HEK293 (cell line): ENCODE results near the gene DCST2.
A peak's percentile ranks its signal among the peaks of the same experiment; 100 is the strongest.

Experiments
- CTCF ChIA-PET: fragments of 350-600 bp; formaldehyde crosslinking; extraction: SDS; loops from one replicate; lab custom pipeline; 2021; ENCODE audit warnings: antibody characterized with exemption; lab: Yijun Ruan, JAX
- POLR2A ChIA-PET: fragments of 300-600 bp; formaldehyde crosslinking; extraction: SDS; loops from one replicate; lab custom pipeline; 2020; ENCODE audit warnings: antibody characterized with exemption, inconsistent platforms; lab: Yijun Ruan, JAX
- H3K27ac ChIP-seq: fragments of 200-500 bp; sonication (Bioruptor generic); 2 replicates; pipeline ENCODE4 v1.5.1; 2014; ENCODE audit warnings: low read depth, low read length, control low read depth, inconsistent platforms; ENCODE audit errors: extremely low read depth
- H3K36me3 ChIP-seq, 2 experiments: fragments of 200-500 bp in 1 of 2; sonication (Bioruptor generic) in 1 of 2; 1 replicate in 1 of 2; 2 replicates in 1 of 2; pipeline ENCODE4 v1.5.1; 2014 to 2017; ENCODE audit warnings: inconsistent platforms in 2 of 2, low read length in 2 of 2; ENCODE audit not compliant: control insufficient read depth in 2 of 2, insufficient read depth in 1 of 2
- H3K4me1 ChIP-seq: fragments of 200-500 bp; sonication (Bioruptor generic); 2 replicates; pipeline ENCODE4 v1.5.1; 2014; ENCODE audit warnings: mild to moderate bottlenecking, low read length, inconsistent platforms; ENCODE audit not compliant: control insufficient read depth, insufficient read depth
- H3K4me3 ChIP-seq: 2 replicates; pipeline ENCODE4 v1.5.1; 2011; ENCODE audit warnings: low read depth, mild to moderate bottlenecking, control low read depth, low read length, moderate library complexity
- H3K9me3 ChIP-seq: fragments of 200-500 bp; sonication (Bioruptor generic); 2 replicates; pipeline ENCODE4 v1.5.1; 2014; ENCODE audit warnings: low read depth, low read length, inconsistent platforms; ENCODE audit not compliant: control insufficient read depth, insufficient read depth
- BCL6B ChIP-seq: fragments of 450-650 bp; formaldehyde crosslinking; IDR thresholded peaks from 2 replicates; pipeline ENCODE4 v1.5.1; 2017; ENCODE audit warnings: missing biosample characterization, missing genetic modification characterization
- GLI2 ChIP-seq: fragments of 450-650 bp; formaldehyde crosslinking; IDR thresholded peaks from 2 replicates; pipeline ENCODE4; 2017; ENCODE audit warnings: missing biosample characterization, missing genetic modification characterization, low read depth, borderline replicate concordance
- GLI4 ChIP-seq: fragments of 450-650 bp; formaldehyde crosslinking; IDR thresholded peaks from 2 replicates; pipeline ENCODE4 v1.5.1; 2016; ENCODE audit warnings: missing biosample characterization, missing genetic modification characterization
- GLIS2 ChIP-seq: fragments of 450-650 bp; formaldehyde crosslinking; IDR thresholded peaks from 2 replicates; pipeline ENCODE4 v1.5.1; 2016; ENCODE audit warnings: missing biosample characterization, missing genetic modification characterization
- HOXD13 ChIP-seq: sonication (generic); formaldehyde crosslinking; IDR thresholded peaks from 2 replicates; pipeline ENCODE4 v1.8.0; 2022; ENCODE audit warnings: missing genetic modification reagents, borderline replicate concordance
- KLF10 ChIP-seq: fragments of 450-650 bp; IDR thresholded peaks from 2 replicates; pipeline ENCODE4 v1.5.1; 2018; ENCODE audit warnings: missing biosample characterization, mild to moderate bottlenecking, missing genetic modification characterization
- KLF16 ChIP-seq: fragments of 450-650 bp; formaldehyde crosslinking; IDR thresholded peaks from 2 replicates; pipeline ENCODE4 v1.5.1; 2017; ENCODE audit warnings: missing biosample characterization, missing genetic modification characterization
- KLF17 ChIP-seq: fragments of 450-650 bp; formaldehyde crosslinking; IDR thresholded peaks from 2 replicates; pipeline ENCODE4 v1.5.1; 2016; ENCODE audit warnings: missing biosample characterization, missing genetic modification characterization
- KLF7 ChIP-seq: fragments of 450-650 bp; formaldehyde crosslinking; IDR thresholded peaks from 2 replicates; pipeline ENCODE4 v1.5.1; 2016; ENCODE audit warnings: missing biosample characterization, missing genetic modification characterization, borderline replicate concordance
- KLF8 ChIP-seq: fragments of 450-650 bp; formaldehyde crosslinking; IDR thresholded peaks from 2 replicates; pipeline ENCODE4 v1.5.1; 2016; ENCODE audit warnings: missing biosample characterization, missing genetic modification characterization
- SALL2 ChIP-seq: fragments of 450-650 bp; formaldehyde crosslinking; IDR thresholded peaks from 2 replicates; pipeline ENCODE4 v1.5.0; 2017; ENCODE audit warnings: missing biosample characterization, mild to moderate bottlenecking, missing genetic modification characterization, borderline replicate concordance
- SP2 ChIP-seq: fragments of 450-650 bp; formaldehyde crosslinking; IDR thresholded peaks from 2 replicates; pipeline ENCODE4 v1.5.1; 2016; ENCODE audit warnings: missing biosample characterization, missing genetic modification characterization
- TCF7L2 ChIP-seq: IDR thresholded peaks from 2 replicates; pipeline ENCODE4 v1.6.1; 2011; ENCODE audit warnings: low read depth, mild to moderate bottlenecking, inconsistent platforms, low read length, moderate library complexity, borderline replicate concordance
- ZBTB20 ChIP-seq: fragments of 450-650 bp; formaldehyde crosslinking; IDR thresholded peaks from 2 replicates; pipeline ENCODE4 v1.5.1; 2016; ENCODE audit warnings: missing biosample characterization, missing genetic modification characterization
- ZFHX2 ChIP-seq: fragments of 450-650 bp; formaldehyde crosslinking; conservative IDR thresholded peaks from 2 replicates; pipeline ENCODE4 v1.5.1; 2016; ENCODE audit warnings: missing biosample characterization, missing genetic modification characterization
- ZFP69B ChIP-seq: fragments of 450-650 bp; formaldehyde crosslinking; IDR thresholded peaks from 2 replicates; pipeline ENCODE4 v1.5.1; 2016; ENCODE audit warnings: missing biosample characterization, missing genetic modification characterization
- ZIC2 ChIP-seq: fragments of 450-650 bp; formaldehyde crosslinking; IDR thresholded peaks from 2 replicates; pipeline ENCODE4 v1.5.1; 2016; ENCODE audit warnings: missing biosample characterization, missing genetic modification characterization
- ZNF133 ChIP-seq: fragments of 450-650 bp; formaldehyde crosslinking; IDR thresholded peaks from 2 replicates; pipeline ENCODE4 v1.5.1; 2016; ENCODE audit warnings: missing biosample characterization, missing genetic modification characterization
- ZNF174 ChIP-seq: fragments of 450-650 bp; formaldehyde crosslinking; IDR thresholded peaks from 2 replicates; pipeline ENCODE4 v1.5.0; 2017; ENCODE audit warnings: missing biosample characterization, mild to moderate bottlenecking, missing genetic modification characterization
- ZNF202 ChIP-seq: fragments of 450-650 bp; formaldehyde crosslinking; IDR thresholded peaks from 2 replicates; pipeline ENCODE4 v1.5.1; 2016; ENCODE audit warnings: missing biosample characterization, missing genetic modification characterization, borderline replicate concordance
- ZNF280C ChIP-seq: fragments of 450-650 bp; formaldehyde crosslinking; IDR thresholded peaks from 2 replicates; pipeline ENCODE4 v1.5.1; 2016; ENCODE audit warnings: missing biosample characterization, missing genetic modification characterization
- ZNF354C ChIP-seq: fragments of 450-650 bp; formaldehyde crosslinking; IDR thresholded peaks from 2 replicates; pipeline ENCODE4 v1.5.1; 2016; ENCODE audit warnings: missing biosample characterization, missing genetic modification characterization, low read depth, borderline replicate concordance
- ZNF561 ChIP-seq: fragments of 450-650 bp; IDR thresholded peaks from 2 replicates; pipeline ENCODE4 v1.5.1; 2018; ENCODE audit warnings: missing biosample characterization, missing genetic modification characterization, borderline replicate concordance
- ZNF629 ChIP-seq: fragments of 450-650 bp; formaldehyde crosslinking; IDR thresholded peaks from 2 replicates; pipeline ENCODE4 v1.5.1; 2017; ENCODE audit warnings: missing biosample characterization, missing genetic modification characterization
- ZNF664 ChIP-seq: fragments of 450-650 bp; formaldehyde crosslinking; IDR thresholded peaks from 2 replicates; pipeline ENCODE4 v1.5.1; 2016; ENCODE audit warnings: missing biosample characterization, missing genetic modification characterization
- ZNF692 ChIP-seq: fragments of 450-650 bp; formaldehyde crosslinking; IDR thresholded peaks from 2 replicates; pipeline ENCODE4 v1.5.1; 2016; ENCODE audit warnings: missing biosample characterization, missing genetic modification characterization
- ZNF776 ChIP-seq: fragments of 450-650 bp; formaldehyde crosslinking; IDR thresholded peaks from 2 replicates; pipeline ENCODE4 v1.5.0; 2017; ENCODE audit warnings: missing biosample characterization, missing genetic modification characterization, borderline replicate concordance
- ZNF785 ChIP-seq: fragments of 450-650 bp; formaldehyde crosslinking; IDR thresholded peaks from 2 replicates; pipeline ENCODE4 v1.5.1; 2016; ENCODE audit warnings: missing biosample characterization, missing genetic modification characterization
- ZXDB ChIP-seq: fragments of 450-650 bp; formaldehyde crosslinking; IDR thresholded peaks from 2 replicates; pipeline ENCODE4 v1.5.1; 2016; ENCODE audit warnings: missing biosample characterization, missing genetic modification characterization

The DCST2 gene

GRCh38 chr1:155069551-155070157, 36.1 kb upstream of the DCST2 start:
- H3K4me1 ChIP-seq: peaks cover 3% of the 10 kb centered on the region
- no peak overlapping the region for H3K4me3 ChIP-seq
- ChIA-PET POLR2A (no interaction called here), CTCF (interaction anchor here (0.6 to 8.0 kb wide), 6 partner anchors 8 to 98 kb away, joined by 3 to 66 read pairs (median 6); partner anchors contain the start of gene EFNA3)
- H3K9me3 ChIP-seq: no peaks in the 10 kb centered on the region
- H3K27ac ChIP-seq: no peak overlapping the region
- H3K36me3 ChIP-seq: peaks cover 0 to 5% of the 10 kb centered on the region in 2 experiments; a peak in 1 of 3 replicates
- peak; percentile 55 for TF ChIP-seq GLIS2
- TF ChIP-seq GLI4: no peak
- peak; percentile 93 for TF ChIP-seq TCF7L2
- TF ChIP-seq ZNF785 (tag by site-specific recombination): no peak
- TF ChIP-seq GLI2 (tag by site-specific recombination): no peak
- TF ChIP-seq ZFP69B (tag by site-specific recombination): 0 out of 2 replicates have a peak, but pooled peaks have one; percentile 29
- no peak for TF ChIP-seq SALL2 (tag by site-specific recombination)
- TF ChIP-seq KLF8 (tag by site-specific recombination): no peak
- TF ChIP-seq KLF16: peak; percentile 82; the same call in 1 of the 2 replicates
- no peak for TF ChIP-seq BCL6B
- 0 out of 2 replicates have a peak, but pooled peaks have one; percentile 28 for TF ChIP-seq ZNF692
- TF ChIP-seq ZFHX2 (tag by site-specific recombination): peak; percentile 85
- TF ChIP-seq ZNF629 (tag by site-specific recombination): no peak
- no peak for TF ChIP-seq ZNF174 (tag by site-specific recombination)
- peak; percentile 50 for TF ChIP-seq SP2
- TF ChIP-seq ZNF354C (tag by site-specific recombination): no peak
- TF ChIP-seq ZNF776 (tag by site-specific recombination): no peak
- no peak; the same call in 1 of the 2 replicates for TF ChIP-seq KLF7 (tag by site-specific recombination)
- TF ChIP-seq ZIC2 (tag by site-specific recombination): peak; percentile 61
- TF ChIP-seq ZBTB20 (tag by site-specific recombination): no peak
- TF ChIP-seq ZNF202: no peak
- no peak for TF ChIP-seq ZNF280C (tag by site-specific recombination)
- TF ChIP-seq ZNF664 (tag by site-specific recombination): no peak
- TF ChIP-seq KLF10 (tag by site-specific recombination): peak; percentile 29; the same call in 1 of the 2 replicates
- no peak for TF ChIP-seq ZXDB (tag by site-specific recombination)
- TF ChIP-seq ZNF133 (tag by site-specific recombination): no peak
- peak; percentile 86 for TF ChIP-seq KLF17
- no peak for TF ChIP-seq HOXD13
- 0 out of 2 replicates have a peak, but pooled peaks have one; percentile 46 for TF ChIP-seq ZNF561 (tag by site-specific recombination)
